Astrocyte of the spinal cord (primary cell): ENCODE measurements around the gene SIPA1L3.

Experiments used
- DNase-seq: peaks from one replicate; pipeline ENCODE4 v3.0.0; 2011; ENCODE audit warnings: low read depth, low spot score
- H3K4me3 ChIP-seq: 2 replicates; pipeline ENCODE4 v1.5.1; 2011; ENCODE audit warnings: low read depth, mild to moderate bottlenecking, low read length, moderate library complexity
- CTCF ChIP-seq: IDR thresholded peaks from 2 replicates; pipeline ENCODE4 v1.5.1; 2012; ENCODE audit warnings: low read depth, mild to moderate bottlenecking, low read length, inconsistent platforms
- in situ Hi-C: cut with HindIII; loops from 2 replicates; pipeline ENCODE4 v1.10.0; 2017; ENCODE audit warnings: low sequenced_read_pairs

The SIPA1L3 gene

GRCh38 chr19:38033658-38034491, 126.9 kb downstream of the SIPA1L3 start:
- TF ChIP-seq CTCF, result no peak
- peak; percentile 71 for DNase-seq
- in situ Hi-C loops, result no loop called here
- no peak overlapping the region for H3K4me3 ChIP-seq

- no peak for TF ChIP-seq CTCF
- peak; percentile 87 for DNase-seq
- in situ Hi-C loops, result no loop called here
- no peak overlapping the region for H3K4me3 ChIP-seq
These were observed 127.5 kb downstream of the SIPA1L3 start for GRCh38 chr19:38034492-38034860.

- DNase-seq, result peak; percentile 55
- in situ Hi-C loops, result no loop called here
These were observed 128.8 kb downstream of the SIPA1L3 start for GRCh38 chr19:38035515-38036495.

GRCh38 chr19:38036707-38037611, 130.0 kb downstream of the SIPA1L3 start:
- TF ChIP-seq CTCF, result no peak
- no peak overlapping the region for H3K4me3 ChIP-seq
- in situ Hi-C loops, result no loop called here
- no peak for DNase-seq

More at GRCh38 chr19:38035515-38036495, 128.8 kb downstream of the SIPA1L3 start:
- TF ChIP-seq CTCF, result no peak
- H3K4me3 ChIP-seq, result no peak overlapping the region

GRCh38 chr19:38039966-38040365, 133.0 kb downstream of the SIPA1L3 start:
- TF ChIP-seq CTCF, result no peak
- no peak overlapping the region for H3K4me3 ChIP-seq
- in situ Hi-C loops, result no loop called here
- peak; percentile 92 for DNase-seq

- in situ Hi-C loops, result no loop called here
- DNase-seq, result no peak
- TF ChIP-seq CTCF, result no peak
- H3K4me3 ChIP-seq, result no peak overlapping the region
These were observed 135.1 kb downstream of the SIPA1L3 start for GRCh38 chr19:38042132-38042531.
